ENCODE data around the gene CTNND2.
A peak's percentile ranks its signal among the peaks of the same experiment; 100 is the strongest.
"Not testable (repeated sequence)": the region's sequence is repeated elsewhere in the genome, so short reads cannot be mapped to it uniquely, and the experiment has no call there.

The CTNND2 gene

DNA sequence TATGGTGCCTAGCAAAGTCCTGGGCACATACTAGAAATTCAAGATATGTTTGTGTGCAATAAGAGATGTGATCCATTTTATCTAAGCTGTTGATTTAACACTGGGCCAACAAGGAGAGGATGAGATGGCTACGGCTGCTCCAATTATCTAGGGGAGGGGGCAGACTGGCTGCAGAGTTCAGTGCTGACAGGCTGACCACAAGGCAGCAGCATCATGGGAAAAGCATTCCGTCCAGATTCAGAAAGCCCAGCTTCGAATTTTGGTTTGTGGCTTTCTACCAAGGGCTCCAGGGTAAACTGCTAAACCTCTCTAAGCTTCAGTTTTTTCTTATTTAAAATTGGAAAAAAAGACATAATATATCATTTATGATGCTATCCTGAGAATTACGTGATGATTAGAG is 758.1 kb downstream of the CTNND2 start:
- DNase-seq, result no peak

DNA sequence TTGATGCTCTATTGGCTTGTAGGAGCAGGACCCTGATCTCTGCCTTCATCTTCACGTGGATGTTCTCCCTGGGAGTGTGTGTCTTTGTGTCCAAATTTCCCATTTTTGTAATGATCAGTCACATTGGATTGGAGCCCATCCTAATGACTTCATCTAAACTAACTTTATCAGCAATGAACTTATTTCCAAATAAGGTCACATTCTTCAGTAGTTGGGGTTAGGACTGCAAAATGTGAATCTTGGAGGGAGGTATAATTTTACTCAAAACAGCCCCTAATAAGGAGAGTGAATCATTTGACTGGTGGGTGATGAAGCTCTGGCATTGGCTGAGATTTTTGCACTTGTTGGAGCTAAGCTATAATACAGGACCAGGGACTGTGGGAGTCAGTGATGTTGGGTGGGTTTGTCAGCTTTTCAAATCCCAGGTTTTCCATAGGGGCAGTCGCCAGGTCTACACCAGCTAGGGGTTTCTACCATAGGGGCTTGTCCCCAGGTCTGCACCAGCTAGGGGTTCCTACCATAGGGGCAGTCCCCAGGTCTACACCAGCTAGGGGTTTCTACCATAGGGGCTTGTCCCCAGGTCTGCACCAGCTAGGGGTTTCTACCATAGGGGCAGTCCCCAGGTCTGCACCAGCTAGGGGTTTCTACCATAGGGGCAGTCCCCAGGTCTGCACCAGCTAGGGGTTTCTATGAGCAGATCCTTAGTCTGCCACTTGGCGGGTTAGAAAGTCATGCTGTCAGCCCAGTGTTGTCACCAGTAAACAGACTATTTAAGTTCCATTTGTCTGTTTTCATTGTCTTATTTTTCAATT is 760.6 kb downstream of the CTNND2 start:
- DNase-seq, result peak in 1 of 2 donors; percentile 11

DNA sequence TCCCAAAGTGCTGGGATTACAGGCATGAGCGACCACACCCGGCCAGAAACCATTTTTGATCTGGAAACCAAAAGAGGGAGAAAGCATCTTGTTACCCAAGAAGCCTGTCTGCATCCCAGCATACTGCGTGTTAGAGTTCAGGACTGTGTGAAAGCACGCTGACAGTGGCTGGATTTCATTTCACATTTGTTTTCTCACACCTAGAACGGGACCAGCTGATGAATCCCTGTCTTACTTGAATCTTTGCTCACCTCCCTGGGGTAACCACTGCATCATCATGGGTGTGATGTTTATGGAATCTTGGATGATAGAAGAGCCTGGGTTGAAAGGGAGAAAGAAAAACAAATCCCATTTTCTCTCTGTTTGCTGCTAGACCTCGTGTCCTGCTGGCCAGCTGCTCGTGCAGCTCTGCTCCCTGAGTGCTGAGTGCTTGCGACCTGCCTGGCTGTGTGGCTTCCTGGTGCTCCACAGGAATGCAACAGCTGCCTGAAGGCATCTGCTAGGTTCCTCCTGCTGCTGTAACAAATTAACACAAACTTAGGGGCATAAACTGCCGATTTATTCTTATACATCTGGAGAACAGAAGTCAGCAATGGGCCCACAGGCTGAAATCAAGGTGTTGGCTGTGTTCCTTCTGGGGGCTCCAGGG is 764.9 kb downstream of the CTNND2 start:
- no peak for DNase-seq

DNA sequence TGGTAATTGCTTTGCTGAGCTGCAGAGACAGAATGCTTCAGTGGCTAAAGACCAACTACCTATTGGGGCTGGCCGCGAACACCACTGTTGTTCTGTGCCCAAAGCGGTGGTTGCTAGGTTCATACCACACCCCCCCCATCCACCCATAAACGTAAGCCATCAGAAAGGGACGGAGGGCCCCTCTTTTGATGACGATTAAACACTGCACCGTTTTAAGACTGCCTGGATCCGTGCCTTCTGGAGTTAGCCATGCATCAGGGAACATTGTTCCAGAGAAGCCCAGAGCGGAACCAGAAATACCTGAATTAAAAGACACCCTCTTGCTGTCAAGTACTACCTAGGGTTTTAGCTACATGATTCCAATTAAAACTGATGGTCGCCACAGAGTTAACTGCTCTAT is 774.1 kb downstream of the CTNND2 start:
- DNase-seq, result no peak

DNA sequence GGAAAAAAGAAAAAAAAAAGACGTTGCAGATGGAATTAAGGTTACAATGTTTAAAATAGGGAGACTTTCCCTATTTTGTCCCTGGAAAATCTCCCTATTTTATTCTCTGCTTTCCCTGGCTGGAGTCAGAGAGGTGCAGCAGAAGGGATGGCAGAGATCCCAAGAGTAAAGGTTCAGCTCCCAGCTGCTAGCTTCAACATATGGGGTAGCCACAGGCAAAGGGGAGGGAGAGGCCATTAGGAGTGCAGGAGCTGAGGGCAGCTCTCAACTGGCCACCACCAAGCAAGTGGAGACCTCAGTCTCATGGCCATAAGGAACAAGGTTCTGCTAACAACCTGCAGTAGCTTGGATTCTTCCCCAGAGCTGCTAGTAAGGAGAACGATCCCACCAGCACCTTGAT is 776.2 kb downstream of the CTNND2 start:
- DNase-seq, result no peak

DNA sequence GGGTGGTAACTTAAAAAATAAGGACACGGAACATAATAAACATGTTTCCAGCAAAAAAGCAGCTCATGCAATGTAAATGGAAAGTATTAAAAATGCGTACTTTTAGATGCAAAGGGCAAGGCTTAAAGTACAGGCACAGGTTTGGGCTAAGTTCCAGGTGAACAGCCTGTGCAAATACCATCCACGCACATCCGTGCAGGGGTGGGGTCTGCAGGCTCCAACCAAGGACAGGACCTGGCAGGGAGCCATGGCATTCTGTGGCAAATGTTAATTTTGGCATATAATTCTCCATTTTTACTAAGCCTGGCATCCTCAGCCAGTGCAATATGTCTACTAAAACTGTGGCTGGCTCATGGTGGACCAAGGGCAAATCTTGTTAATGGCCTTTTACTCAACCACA is 777.4 kb downstream of the CTNND2 start:
- DNase-seq, result no peak

DNA sequence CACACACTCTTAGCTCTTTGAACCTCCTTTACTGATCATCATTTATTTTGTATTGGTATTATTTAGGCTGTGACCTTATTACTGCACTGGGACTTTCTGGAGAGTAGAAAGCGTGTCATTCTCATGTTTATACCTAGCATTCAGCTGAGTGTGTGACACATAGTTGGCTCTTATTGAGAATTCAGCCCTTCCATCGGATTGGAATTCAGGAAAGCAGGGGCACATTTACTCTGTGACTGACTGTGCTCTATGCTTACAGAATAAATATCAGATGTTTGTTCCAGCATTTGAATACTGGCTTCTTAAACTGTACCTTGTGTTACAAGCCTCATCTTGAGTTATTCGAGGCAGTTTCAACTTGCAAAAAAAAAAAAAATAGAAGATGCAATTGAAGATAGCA is 782.4 kb downstream of the CTNND2 start:
- no peak for DNase-seq

DNA sequence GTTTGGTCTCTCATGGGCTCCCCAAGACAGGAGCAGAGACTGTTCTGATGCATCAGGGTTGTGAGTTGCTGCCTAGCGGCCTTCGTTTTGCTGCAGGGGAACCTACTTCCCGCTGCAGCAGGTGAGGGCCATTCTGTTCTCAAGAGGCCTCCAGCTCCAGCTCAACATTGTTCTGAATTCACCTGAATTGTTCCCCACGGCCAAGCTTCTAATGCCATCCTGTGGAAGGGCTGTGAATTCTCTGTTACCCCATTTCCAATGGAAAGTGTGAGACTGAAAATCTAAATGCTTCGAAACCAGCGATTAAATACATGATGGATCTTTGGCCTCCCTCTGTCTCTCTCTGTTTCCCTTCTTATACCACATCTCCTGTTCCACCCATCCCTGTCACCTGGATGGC is 794.1 kb downstream of the CTNND2 start:
- DNase-seq, result no peak

DNA sequence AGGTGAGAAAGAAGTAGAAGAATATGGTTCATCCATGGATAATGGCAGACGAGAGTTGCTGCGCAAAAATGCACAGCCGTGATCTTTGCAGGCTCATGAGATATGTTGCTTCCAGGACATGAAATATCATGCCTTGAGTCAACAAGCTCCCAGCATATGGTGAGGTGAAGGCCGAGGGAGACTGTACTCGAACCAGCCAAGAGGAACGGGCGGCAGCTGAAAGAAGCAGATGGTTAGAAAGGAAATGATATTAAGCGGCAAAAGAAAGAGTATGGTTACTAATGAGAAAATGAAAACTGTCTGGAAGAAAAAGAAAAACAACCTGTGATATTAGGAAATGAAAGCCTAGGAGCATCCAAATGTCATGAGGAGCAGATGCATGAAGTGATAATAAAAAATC is 798.5 kb downstream of the CTNND2 start:
- DNase-seq, result no peak

DNA sequence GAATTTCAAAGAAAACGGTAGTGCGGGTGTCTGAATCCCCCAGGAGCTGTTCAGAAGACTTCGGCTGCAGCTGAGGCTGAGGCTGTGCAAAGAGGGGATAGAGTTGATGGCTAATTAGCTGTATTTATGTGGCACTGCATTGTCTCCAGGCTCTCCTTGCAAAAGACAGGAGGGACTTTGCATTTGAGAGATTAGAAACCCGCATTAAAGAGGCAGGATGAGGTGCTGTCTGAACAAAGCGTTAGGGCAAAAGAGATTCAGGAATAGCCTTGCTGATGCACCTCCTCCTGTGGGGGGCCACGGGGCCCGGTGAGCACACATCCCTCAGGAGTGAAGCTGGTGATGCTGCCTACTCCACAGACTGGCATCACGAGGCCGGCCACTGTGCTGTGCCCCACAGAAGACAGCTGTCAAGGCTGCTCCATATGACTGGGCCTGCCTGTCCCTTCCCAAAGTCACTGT is 799.6 kb downstream of the CTNND2 start:
- DNase-seq, result no peak

DNA sequence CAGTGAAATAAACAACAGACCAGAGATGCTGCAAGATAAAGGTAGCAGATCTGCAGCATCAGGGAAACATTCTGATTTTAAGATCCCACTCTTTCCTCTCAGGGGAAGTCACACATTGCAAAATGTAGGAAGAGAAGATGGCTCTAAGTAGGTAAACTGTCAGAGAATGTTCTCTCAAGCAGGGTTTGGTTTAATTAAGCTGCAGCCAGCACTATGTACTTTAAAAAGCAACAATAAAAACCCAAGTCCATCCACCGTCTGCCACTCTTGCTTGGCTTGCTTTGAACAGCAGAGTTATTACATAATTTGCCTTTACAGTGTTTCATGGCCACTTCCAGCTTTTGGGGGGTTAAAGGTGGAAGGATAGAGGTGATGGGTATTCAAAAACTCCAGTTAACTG is 800.0 kb downstream of the CTNND2 start:
- DNase-seq, result no peak

DNA sequence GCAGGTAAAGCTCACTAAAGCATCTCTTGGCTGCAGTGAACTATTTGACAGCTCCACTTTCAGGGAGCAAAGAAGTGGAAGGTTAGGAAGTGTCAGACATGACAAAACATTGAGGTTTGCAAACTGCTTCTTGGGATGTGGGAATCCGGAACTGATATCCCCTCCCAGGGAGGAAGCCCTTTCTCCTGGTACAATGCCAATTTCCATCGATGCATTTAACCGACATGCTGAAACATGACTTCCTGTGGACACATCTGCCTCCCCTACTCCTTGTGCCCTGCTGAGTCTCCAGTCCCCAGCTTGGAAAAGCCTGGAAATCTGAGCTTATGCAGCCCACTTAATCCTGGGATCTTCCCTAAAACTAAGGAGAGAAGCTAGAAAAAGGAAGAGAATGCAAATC is 820.1 kb downstream of the CTNND2 start:
- no peak for DNase-seq

DNA sequence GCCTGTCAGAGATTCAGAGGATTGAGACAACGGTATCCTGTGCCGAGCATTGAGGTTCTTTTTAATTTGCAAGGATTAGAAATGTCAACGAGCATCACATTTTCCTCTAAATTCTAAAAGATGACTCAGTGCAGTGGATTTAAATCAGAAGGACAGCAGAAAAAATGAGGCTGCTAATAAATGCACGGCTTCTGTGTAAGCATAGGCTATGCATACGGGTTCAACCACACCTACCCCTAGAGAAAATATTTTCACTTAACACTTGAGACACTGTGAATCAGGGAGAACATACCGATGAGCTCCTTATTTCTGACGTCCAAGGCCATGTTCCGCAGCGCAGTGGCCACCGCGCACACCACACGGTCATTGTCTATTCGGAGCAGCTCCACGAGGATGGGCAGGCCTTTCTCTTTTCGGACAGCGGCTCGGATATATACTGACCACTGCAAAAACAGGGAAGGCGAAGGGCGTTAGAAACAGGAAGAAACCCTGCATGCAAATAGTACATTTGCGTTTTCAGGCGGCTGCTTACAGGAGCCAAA is 821.8 kb downstream of the CTNND2 start:
- DNase-seq, result no peak

DNA sequence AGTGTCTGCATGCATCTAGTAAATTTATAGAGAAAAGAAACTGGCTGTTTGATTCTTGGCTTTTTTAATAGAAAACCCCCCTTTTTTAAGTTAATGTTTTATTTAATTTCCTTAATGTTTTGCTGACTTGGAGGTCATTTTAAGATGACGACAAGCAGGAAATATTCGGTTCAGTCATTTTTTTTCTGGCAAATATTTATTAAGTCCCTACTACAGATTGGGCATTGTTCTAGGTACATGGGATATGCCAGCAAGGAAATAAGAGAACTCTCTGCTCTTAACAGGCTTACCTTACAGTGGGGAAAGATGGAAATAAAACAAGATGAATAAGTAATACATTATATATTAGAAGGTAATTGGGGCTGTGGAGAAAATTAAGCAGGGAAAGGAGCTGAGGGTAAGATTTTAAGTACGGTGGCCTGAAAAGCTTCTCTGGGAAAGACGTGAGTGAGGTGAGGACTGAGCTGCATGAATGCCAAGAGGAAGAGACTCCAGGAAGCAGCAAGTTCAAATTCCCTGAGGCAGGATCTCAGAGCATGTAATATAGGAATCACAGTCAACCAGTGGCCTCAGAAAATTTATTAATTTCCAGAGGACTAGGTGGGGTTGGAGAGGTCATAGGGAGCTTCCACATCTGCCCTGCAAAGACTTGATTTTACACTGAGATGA is 827.2 kb downstream of the CTNND2 start:
- DNase-seq, result no peak

DNA sequence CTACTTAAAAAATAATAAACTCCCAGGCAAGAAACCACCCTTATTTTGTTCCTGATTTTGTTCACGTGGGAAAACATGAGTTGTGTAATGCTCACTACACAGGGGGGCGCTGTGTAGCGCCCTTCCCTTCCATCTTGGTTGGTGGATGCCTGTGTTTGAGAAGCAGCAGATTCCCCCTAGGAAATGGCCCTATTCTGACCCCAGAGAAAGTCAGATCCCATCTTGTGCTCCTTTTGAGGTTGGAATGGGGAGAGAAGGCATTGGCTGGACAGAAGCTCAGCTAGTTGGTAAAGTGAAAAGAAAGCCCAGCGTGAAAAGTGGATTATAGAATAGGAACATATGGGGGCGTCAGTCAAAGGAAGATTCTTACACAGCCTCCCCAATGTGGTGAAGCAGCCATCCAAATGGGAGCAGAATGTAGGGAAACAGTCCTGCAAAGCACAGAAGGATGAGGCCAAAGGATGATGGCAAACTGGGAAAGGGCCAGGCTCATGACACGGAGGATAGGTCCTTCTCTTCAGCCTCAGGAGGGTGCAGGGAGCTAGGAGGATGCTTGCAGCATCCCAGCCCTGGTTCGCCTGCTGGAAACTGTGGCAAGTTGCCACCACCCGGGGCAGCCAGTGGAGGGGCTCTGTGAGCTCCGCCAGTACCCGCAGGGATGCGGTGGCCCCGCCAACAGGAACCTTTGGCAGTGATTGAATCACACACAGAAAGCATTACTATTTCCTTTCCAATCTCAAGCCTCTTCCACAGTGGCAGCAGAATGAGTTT is 829.0 kb downstream of the CTNND2 start:
- no peak for DNase-seq

DNA sequence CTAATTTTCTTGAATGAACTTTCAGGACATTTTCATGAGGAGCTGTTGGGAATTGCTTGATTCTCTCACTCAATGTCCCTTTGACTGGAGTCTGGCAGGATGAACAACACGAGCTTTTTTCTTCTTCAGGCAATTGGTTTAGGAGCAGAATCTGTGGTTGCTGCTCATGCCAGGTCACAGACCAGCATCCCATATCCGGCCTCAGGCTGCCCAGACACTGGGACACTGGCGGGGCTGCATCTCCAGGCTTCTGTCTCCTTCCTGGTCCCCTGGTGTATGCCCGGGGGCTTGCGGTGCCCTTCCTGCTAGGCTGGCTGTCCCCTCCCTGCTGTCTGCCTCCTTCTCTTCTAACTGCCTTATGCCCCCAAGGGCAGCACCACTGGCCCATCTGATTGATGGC is 831.7 kb downstream of the CTNND2 start:
- DNase-seq, result no peak

DNA sequence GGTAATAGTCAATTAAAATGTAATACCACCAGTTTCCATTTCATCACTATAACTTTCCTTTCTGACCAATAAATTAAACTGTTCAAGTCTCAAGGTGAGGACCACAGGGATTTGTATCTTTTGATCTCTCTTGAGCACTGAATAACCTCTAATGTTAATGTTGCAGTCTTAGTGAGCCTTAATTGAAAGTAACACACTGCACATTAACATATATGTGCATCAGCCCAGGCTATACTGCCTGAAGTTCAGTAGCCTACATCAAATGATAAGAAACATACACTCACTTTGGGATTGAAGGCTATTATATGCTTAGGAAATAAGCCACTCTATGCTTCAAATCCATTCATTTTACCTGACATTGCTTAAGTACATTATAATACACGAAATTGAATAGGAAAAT is 832.2 kb downstream of the CTNND2 start:
- DNase-seq, result no peak

DNA sequence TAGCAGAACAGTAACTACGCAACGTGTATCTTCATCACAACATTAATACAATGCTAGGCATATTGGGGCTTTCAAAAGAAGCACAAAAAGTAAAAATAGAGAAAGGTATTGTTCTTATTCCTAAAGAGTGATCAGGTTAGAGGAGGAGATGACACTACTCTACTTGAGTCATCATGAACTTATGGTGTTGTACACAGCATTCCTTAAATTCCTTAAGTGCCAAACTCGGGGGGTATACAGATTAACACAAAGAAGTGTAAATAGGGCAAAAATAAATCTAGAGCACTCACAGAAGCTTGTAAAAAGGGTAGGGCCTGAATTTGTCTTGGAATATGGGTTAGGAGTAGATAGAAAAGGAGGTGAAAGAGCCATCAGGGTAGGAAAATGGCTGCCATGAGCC is 835.2 kb downstream of the CTNND2 start:
- no peak for DNase-seq

DNA sequence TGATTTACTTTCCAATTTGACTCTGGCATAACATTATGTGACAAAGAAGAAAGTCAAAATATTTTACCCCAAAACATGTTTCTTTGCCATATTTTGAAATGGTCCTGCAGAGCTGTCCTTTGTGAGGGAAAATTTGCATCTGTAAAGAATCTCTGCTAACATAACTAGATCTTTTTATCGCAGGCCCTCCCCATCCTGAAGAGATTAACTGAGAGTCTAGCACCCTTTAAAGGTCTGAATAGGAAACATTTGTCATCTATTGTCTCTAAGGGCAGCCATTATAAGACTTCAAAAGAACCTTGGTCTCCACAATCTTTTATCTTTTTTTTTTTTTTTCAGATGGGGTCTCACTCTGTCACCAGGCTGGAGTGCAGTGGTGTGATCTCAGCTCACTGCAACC is 838.5 kb downstream of the CTNND2 start:
- DNase-seq, result not testable (repeated sequence)

DNA sequence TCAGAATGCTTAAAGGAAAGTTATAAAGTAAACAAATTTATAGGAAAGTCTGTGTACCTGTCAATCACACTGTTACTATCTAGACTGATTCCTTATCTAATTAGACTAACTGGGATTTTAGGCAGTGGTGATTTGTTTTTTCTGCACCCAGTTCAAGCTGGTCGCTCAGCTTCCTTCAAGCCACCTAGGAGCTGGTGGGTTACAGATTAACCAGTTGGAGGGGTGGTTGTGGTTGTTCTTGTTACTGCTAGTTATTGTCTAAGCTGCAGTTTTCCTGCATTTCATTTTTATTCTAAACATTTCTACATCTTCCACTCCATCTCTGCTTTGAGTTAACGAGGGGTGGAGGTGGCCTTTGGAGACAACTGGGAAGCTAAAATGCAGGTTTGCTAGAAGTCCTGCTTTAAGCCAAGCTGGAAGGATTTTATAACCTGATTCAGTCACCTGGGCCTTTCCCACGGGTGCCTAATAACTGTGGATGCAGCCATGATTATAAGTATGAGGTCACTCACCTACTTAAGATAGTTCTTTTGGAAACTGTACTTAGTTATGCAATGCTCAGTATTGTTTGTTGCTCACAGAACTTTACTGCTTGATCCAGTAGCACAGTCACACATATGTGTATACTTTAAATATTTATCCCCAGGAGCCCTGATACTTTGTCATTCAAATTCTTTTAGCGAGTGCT is 839.3 kb downstream of the CTNND2 start:
- DNase-seq, result no peak

DNA sequence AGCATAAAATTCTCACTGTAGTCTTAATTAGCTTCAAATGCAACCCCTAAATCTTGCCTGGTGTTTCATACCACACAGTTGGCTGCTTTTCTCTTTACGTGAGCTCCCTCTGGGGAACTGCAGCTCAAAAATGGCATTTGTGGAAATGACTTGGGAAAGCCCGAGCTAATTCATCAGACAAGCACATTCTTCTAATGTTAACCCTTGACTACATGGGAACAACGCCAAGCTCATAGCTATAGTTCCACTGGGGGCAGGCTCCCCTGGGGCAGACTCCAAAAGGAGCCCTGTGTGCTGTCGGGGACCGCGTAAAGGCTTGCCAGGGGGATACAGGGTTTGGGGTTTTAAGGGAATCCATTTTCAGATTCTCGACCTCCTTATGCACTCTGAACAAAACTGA is 841.8 kb downstream of the CTNND2 start:
- no peak for DNase-seq

DNA sequence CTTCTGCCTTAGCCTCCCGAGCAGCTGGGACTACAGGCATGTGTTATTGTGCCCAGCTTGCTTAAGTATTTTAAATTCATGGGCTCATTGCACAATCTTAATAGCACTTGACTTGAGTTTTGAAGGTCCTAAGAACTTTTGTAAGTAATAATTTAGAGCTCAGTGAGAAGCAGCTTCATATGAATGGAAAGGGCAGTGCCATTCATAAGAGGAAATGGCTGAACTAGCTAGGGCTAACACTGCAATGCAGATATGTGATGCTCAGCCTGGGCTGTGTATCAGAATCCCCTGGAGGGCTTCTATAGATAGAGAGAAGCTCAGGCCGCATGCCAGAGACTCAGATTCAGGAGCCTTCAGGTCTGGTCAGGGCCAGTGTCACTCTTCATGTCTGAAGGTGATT is 847.7 kb downstream of the CTNND2 start:
- DNase-seq, result no peak
